Measurements from ENCODE around the gene OVCA2. TPM values are rescaled to one million over a fixed set of nuclear protein-coding genes. Genes with fewer than 3 reads are reported as not detected.

OVCA2 gene
- total RNA-seq, 5 donors from 2014 or later (not counting 1 experiment from before 2014, with no cell fraction given) = 31.0 to 36.8 (median 31.8) TPM

GRCh38 chr17:2054262-2054511 lies 12.4 kb downstream of the OVCA2 start:
- Mint-ChIP-seq H3K4me1 (peaks cover 16 to 26% (median 23%) of the 10 kb centered on the region in 3 donors), H3K36me3 (no peaks in the 10 kb centered on the region), H3K4me3 (peak overlapping the region; percentile 76 to 79 (median 76)), H3K9me3 (no peaks in the 10 kb centered on the region), H3K27me3 (peaks cover 0 to 2% of the 10 kb centered on the region in 2 donors), H3K27ac (peak overlapping the region; percentile 65 to 69)
- H3K27me3 ChIP-seq (replicated peaks in 1 of 2; ENCODE audit: control insufficient read depth in 2 of 2, extremely low read depth in 1 of 2, insufficient read depth in 2 of 2, low read length in 1 of 2) = peaks cover 2 to 38% of the 10 kb centered on the region in 2 experiments
- H3K4me1 ChIP-seq (ENCODE audit: control insufficient read depth in 1 of 2, extremely low read depth in 1 of 2, insufficient read depth in 2 of 2, low read length in 2 of 2) = peaks cover 17 to 67% of the 10 kb centered on the region in 2 experiments
- peak overlapping the region; percentile 76 for H3K27ac ChIP-seq (ENCODE audit: low read length)
- DNase-seq = peak in 1 of 35 experiments; percentile 64
- H3K4me3 ChIP-seq (ENCODE audit: control insufficient read depth in 1 of 2, extremely low read depth in 1 of 2, low read length in 1 of 2) = peak overlapping the region; percentile 47 to 58
- H3K9me3 ChIP-seq = no peaks in the 10 kb centered on the region
- under 1% methylated on average over 14 of the region's 16 CpGs for WGBS (ENCODE audit: insufficient coverage)
- no peak for ATAC-seq (replicated peaks in 1 of 4)
- POLR2A ChIA-PET = interaction anchor here in 1 of 2 donors (0.8 kb wide), 1 partner anchor 205 kb away, joined by 3 read pairs; no protein-coding TSS in a partner anchor
- H3K36me3 ChIP-seq (ENCODE audit: control insufficient read depth in 2 of 2, extremely low read depth in 1 of 2, insufficient read depth in 1 of 2, low read length in 1 of 2) = no peaks in the 10 kb centered on the region
- CTCF ChIA-PET = interaction anchor here (0.6 to 5.1 kb wide), 9 partner anchors 69 to 299 kb away, joined by 3 to 58 read pairs (median 5); no protein-coding TSS in a partner anchor

GRCh38 chr17:2054512-2055291 lies 12.9 kb downstream of the OVCA2 start, which contains the start of gene HIC1:
Gene HIC1, plus strand, starts transcription at chr17:2055103. Its CDS starts 1,588 bp downstream, at chr17:2056691.
- CTCF ChIA-PET = interaction anchor here (0.6 to 5.1 kb wide), 12 partner anchors 69 to 299 kb away, joined by 3 to 58 read pairs (median 4); no protein-coding TSS in a partner anchor
- H3K36me3 Mint-ChIP-seq = no peaks in the 10 kb centered on the region
- under 1% methylated on average over 54 of the region's 72 CpGs for WGBS (ENCODE audit: insufficient coverage)
- DNase-seq = peak; percentile 51 to 88 (median 73)
- POLR2A ChIA-PET = interaction anchor here in 1 of 2 donors (0.8 kb wide), 1 partner anchor 204 kb away, joined by 3 read pairs; no protein-coding TSS in a partner anchor
- peak within 1 kb of the TSS; percentile 76 for H3K27ac ChIP-seq (ENCODE audit: low read length)
- peak; percentile 56 to 60 (median 58) for ATAC-seq (replicated peaks in 1 of 4)
- peak within 1 kb of the TSS; percentile 47 to 58 for H3K4me3 ChIP-seq (ENCODE audit: control insufficient read depth in 1 of 2, extremely low read depth in 1 of 2, low read length in 1 of 2)
- peaks cover 2 to 39% of the 10 kb centered on the region in 2 experiments for H3K27me3 ChIP-seq (replicated peaks in 1 of 2; ENCODE audit: control insufficient read depth in 2 of 2, extremely low read depth in 1 of 2, insufficient read depth in 2 of 2, low read length in 1 of 2)
- peaks cover 4 to 5% of the 10 kb centered on the region in 2 donors for H3K27me3 Mint-ChIP-seq
- no peaks in the 10 kb centered on the region for H3K36me3 ChIP-seq (ENCODE audit: control insufficient read depth in 2 of 2, extremely low read depth in 1 of 2, insufficient read depth in 1 of 2, low read length in 1 of 2)
- H3K27ac Mint-ChIP-seq = peak within 1 kb of the TSS; percentile 65 to 69
- H3K9me3 Mint-ChIP-seq = no peaks in the 10 kb centered on the region
- peaks cover 20 to 27% (median 24%) of the 10 kb centered on the region in 3 donors for H3K4me1 Mint-ChIP-seq
- H3K9me3 ChIP-seq = no peaks in the 10 kb centered on the region
- peak within 1 kb of the TSS; percentile 76 to 79 (median 76) for H3K4me3 Mint-ChIP-seq
- peaks cover 14 to 66% of the 10 kb centered on the region in 2 experiments for H3K4me1 ChIP-seq (ENCODE audit: control insufficient read depth in 1 of 2, extremely low read depth in 1 of 2, insufficient read depth in 2 of 2, low read length in 2 of 2)

GRCh38 chr17:2055292-2056205 lies 13.7 kb downstream of the OVCA2 start:
- ChIA-PET CTCF (interaction anchor here (0.6 to 5.1 kb wide), 10 partner anchors 68 to 266 kb away, joined by 3 to 58 read pairs (median 5); no protein-coding TSS in a partner anchor), POLR2A (interaction anchor here in 1 of 2 donors (1.1 kb wide), 1 partner anchor 204 kb away, joined by 4 read pairs; no protein-coding TSS in a partner anchor)
- DNase-seq (peak in 8 of 35 experiments; percentile 23 to 65 (median 38)), ATAC-seq (replicated peaks in 1 of 4) (peak in 2 of 4 experiments; percentile 4 to 5)
- Histone ChIP-seq H3K4me1 (ENCODE audit: control insufficient read depth in 1 of 2, extremely low read depth in 1 of 2, insufficient read depth in 2 of 2, low read length in 2 of 2) (peaks cover 14 to 65% of the 10 kb centered on the region in 2 experiments), H3K4me3 (ENCODE audit: control insufficient read depth in 1 of 2, extremely low read depth in 1 of 2, low read length in 1 of 2) (peak overlapping the region; percentile 26 to 66), H3K9me3 (no peaks in the 10 kb centered on the region), H3K36me3 (ENCODE audit: control insufficient read depth in 2 of 2, extremely low read depth in 1 of 2, insufficient read depth in 1 of 2, low read length in 1 of 2) (no peaks in the 10 kb centered on the region), H3K27ac (ENCODE audit: low read length) (no peak overlapping the region), H3K27me3 (replicated peaks in 1 of 2; ENCODE audit: control insufficient read depth in 2 of 2, extremely low read depth in 1 of 2, insufficient read depth in 2 of 2, low read length in 1 of 2) (peaks cover 2 to 46% of the 10 kb centered on the region in 2 experiments)
- peaks cover 6% of the 10 kb centered on the region for H3K36me3 Mint-ChIP-seq
- H3K27me3 Mint-ChIP-seq = peaks cover 7 to 9% of the 10 kb centered on the region in 2 donors
- H3K9me3 Mint-ChIP-seq = no peaks in the 10 kb centered on the region
- H3K4me1 Mint-ChIP-seq = peaks cover 22 to 30% (median 24%) of the 10 kb centered on the region in 3 donors
- WGBS (ENCODE audit: insufficient coverage) = under 1% methylated on average over 97 of the region's 113 CpGs
- peak overlapping the region in 2 of 3 donors; percentile 9 to 79 for H3K4me3 Mint-ChIP-seq
- H3K27ac Mint-ChIP-seq = no peak overlapping the region

- peak; percentile 7 to 31 (median 22) for ATAC-seq (replicated peaks in 1 of 4)
- CTCF ChIA-PET = interaction anchor here (0.6 to 5.1 kb wide), 6 partner anchors 167 to 238 kb away, joined by 3 to 58 read pairs (median 7); no protein-coding TSS in a partner anchor
- Mint-ChIP-seq H3K4me3 (peak overlapping the region; percentile 63 to 77 (median 66)), H3K36me3 (peaks cover 13% of the 10 kb centered on the region), H3K27ac (peak overlapping the region in 1 of 2 donors; percentile 27), H3K27me3 (peaks cover 7 to 9% of the 10 kb centered on the region in 2 donors), H3K9me3 (no peaks in the 10 kb centered on the region), H3K4me1 (peaks cover 21 to 30% (median 24%) of the 10 kb centered on the region in 3 donors)
- Histone ChIP-seq H3K27ac (ENCODE audit: low read length) (no peak overlapping the region), H3K27me3 (replicated peaks in 1 of 2; ENCODE audit: control insufficient read depth in 2 of 2, extremely low read depth in 1 of 2, insufficient read depth in 2 of 2, low read length in 1 of 2) (peaks cover 2 to 48% of the 10 kb centered on the region in 2 experiments), H3K4me1 (ENCODE audit: control insufficient read depth in 1 of 2, extremely low read depth in 1 of 2, insufficient read depth in 2 of 2, low read length in 2 of 2) (peaks cover 14 to 56% of the 10 kb centered on the region in 2 experiments), H3K4me3 (ENCODE audit: control insufficient read depth in 1 of 2, extremely low read depth in 1 of 2, low read length in 1 of 2) (peak overlapping the region; percentile 26 to 66), H3K9me3 (no peaks in the 10 kb centered on the region), H3K36me3 (ENCODE audit: control insufficient read depth in 2 of 2, extremely low read depth in 1 of 2, insufficient read depth in 1 of 2, low read length in 1 of 2) (peaks cover 4 to 7% of the 10 kb centered on the region in 2 donors)
- POLR2A ChIA-PET = interaction anchor here in 1 of 2 donors (1.1 kb wide), 1 partner anchor 203 kb away, joined by 4 read pairs; no protein-coding TSS in a partner anchor
- 14% methylated on average over 78 of the region's 85 CpGs for WGBS (ENCODE audit: insufficient coverage)
- peak in 29 of 35 experiments; percentile 32 to 76 (median 49) for DNase-seq
Observed at GRCh38 chr17:2056206-2057174, 14.7 kb downstream of the OVCA2 start.

- Histone ChIP-seq H3K4me3 (ENCODE audit: control insufficient read depth in 1 of 2, extremely low read depth in 1 of 2, low read length in 1 of 2) (peak overlapping the region in 1 of 2 donors; percentile 38), H3K27me3 (replicated peaks in 1 of 2; ENCODE audit: control insufficient read depth in 2 of 2, extremely low read depth in 1 of 2, insufficient read depth in 2 of 2, low read length in 1 of 2) (peaks cover 2 to 41% of the 10 kb centered on the region in 2 experiments), H3K9me3 (no peaks in the 10 kb centered on the region), H3K27ac (ENCODE audit: low read length) (no peak overlapping the region), H3K4me1 (ENCODE audit: control insufficient read depth in 1 of 2, extremely low read depth in 1 of 2, insufficient read depth in 2 of 2, low read length in 2 of 2) (peaks cover 14 to 48% of the 10 kb centered on the region in 2 experiments), H3K36me3 (ENCODE audit: control insufficient read depth in 2 of 2, extremely low read depth in 1 of 2, insufficient read depth in 1 of 2, low read length in 1 of 2) (peaks cover 4 to 8% of the 10 kb centered on the region in 2 donors)
- peaks cover 13 to 23% (median 17%) of the 10 kb centered on the region in 3 donors for H3K4me1 Mint-ChIP-seq
- ChIA-PET POLR2A (no interaction called here), CTCF (interaction anchor here (0.6 to 5.1 kb wide), 3 partner anchors 12 to 239 kb away, joined by 3 to 58 read pairs (median 9); no protein-coding TSS in a partner anchor)
- peaks cover 21% of the 10 kb centered on the region for H3K36me3 Mint-ChIP-seq
- no peak for DNase-seq
- no peaks in the 10 kb centered on the region for H3K9me3 Mint-ChIP-seq
- peaks cover 7 to 13% of the 10 kb centered on the region in 2 donors for H3K27me3 Mint-ChIP-seq
- no peak overlapping the region for H3K27ac Mint-ChIP-seq
- no peak overlapping the region for H3K4me3 Mint-ChIP-seq
- ATAC-seq (replicated peaks in 1 of 4) = no peak
- 25% methylated on average over 81 of the region's 81 CpGs for WGBS (ENCODE audit: insufficient coverage)
Observed at GRCh38 chr17:2057175-2057759, 15.4 kb downstream of the OVCA2 start.

Data from T-cell (primary cell).